NCI-H748 treated with DMSO at 0.1 percent for 48 hours (cell line): ENCODE data around the gene TCEAL4.
"Not testable (repeated sequence)": the region's sequence is repeated elsewhere in the genome, so short reads cannot be mapped to it uniquely, and the experiment has no call there.

Source experiments
- DNase-seq: peaks from one replicate; lab custom pipeline; 2025; lab: John Stamatoyannopoulos, UW

Gene TCEAL4

GRCh38 chrX:103592295-103592694 lies 7.0 kb downstream of the TCEAL4 start:
- not testable (repeated sequence) for DNase-seq

DNA sequence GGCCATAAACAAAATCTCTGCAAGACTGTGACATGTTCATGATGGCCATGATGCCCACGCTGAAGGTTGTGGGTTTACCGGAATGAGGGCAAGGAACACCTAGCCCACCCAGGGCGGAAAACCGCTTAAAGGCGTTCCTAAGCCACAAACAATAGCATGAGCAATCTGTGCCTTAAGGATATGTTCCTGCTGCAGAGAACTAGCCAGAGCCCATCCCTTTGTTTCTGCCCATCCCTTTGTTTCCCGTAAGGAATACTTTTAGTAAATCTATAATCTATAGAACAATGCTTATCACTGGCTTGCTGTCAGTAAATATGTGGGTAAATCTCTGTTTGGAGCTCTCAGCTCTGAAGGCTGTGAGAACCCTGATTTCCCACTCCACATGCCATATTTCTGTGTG lies 9.9 kb downstream of the TCEAL4 start:
- DNase-seq: not testable (repeated sequence)

DNA sequence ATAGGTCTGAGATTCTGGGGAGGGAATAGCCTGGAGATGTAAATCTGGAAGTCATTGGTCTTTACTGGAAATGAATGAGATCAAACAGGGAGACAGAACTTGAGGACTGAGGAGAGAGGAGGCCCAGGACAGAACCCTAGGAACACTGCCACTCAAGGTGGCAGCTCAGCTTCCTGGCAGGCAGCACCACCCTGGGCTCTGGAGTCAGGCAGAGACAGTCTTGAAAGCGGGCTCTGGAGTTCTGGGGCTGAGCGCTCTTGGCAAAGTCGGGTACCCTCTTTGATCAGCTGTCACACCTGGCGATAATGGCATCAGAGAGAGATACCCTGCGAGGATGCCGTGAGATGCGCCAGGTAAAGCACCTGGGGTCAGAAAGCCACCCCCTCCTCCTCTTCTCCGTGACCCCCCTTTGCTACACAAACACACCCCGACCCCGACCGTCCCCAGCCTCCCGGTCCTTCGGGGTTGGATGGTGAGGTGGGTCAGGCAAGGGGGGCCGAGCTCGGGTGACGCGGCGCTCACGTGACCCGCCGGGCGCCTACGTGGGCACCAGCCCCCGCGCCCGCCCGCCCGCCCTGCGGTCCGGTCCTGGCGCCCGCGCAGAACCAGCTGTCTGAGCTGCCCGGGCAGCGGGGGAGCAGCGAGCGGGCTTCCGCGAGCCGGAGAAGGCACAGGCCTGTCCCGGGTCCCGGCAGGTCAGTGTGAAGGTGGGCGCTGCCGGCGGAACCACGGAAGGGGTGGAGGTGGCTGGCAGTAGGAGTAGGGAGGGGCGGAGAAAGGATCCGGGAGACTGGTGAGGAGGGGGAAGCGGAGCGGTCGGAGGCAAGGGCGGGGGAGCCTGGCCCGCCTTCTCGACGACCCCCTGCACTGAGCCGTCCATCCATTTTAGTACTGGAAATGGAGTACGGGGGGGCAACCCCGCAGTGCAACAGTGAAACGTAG lies 22.3 kb downstream of the TCEAL4 start, which contains the start of gene TCEAL3:
TSS of gene TCEAL3 (plus strand) at position 600 of the 942 bp plus-strand sequence. CDS start 1,102 bp downstream, outside the sequence.
- DNase-seq: peak; percentile 23

DNA sequence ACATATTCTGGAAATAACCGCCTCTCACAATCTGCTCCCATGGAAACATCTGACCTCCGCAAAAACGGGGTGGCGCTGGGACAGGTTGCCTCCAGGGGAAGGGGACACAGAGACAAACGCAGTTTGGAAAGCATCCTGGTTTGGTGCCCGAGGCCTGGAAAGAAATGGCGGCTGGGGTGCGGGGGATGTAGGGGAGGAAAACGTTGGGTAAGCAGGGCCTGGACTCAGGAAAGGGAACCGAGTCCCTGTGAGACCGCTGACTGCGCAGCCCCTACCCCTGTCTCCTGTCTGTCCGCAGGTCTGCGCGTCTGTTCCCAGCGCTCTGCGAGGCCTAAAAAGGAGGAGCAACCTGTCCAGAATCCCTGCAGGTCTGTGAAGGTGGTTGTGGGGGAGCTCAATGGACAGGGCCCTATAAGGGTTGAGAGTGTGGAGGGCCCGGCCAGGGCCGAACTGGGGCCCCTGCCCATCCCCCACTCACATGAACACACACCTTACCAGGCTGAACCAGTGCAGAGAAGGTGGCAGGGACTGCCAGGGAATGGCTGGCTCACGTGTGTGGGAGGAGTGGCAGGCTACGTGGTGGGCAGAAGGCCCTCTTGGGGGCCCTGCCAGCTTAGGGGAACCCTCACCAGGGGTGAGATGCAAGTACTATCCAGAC lies 23.1 kb downstream of the TCEAL4 start:
- no peak for DNase-seq

DNA sequence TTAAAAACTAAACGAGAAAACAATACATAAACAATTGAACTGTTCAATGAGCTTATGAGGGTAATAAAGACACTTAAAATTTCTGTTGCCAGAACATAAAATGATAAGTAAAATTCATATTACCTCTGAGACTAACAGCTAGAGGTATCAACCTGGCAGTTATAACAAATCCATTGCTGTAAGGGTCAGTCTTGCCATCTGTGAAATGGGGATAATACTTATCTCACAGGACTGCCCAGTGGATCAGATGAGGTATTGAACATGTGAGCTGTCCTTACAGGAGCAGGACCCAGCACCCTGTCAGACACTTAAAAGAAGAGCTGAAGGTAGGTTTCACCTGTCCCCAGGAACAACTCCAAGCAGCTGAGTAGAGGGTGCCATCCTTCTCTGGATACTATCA lies 25.0 kb downstream of the TCEAL4 start:
- no peak for DNase-seq

GRCh38 chrX:103613362-103613890 lies 28.1 kb downstream of the TCEAL4 start:
- no peak for DNase-seq

GRCh38 chrX:103614999-103615398 lies 29.7 kb downstream of the TCEAL4 start:
- no peak for DNase-seq

DNA sequence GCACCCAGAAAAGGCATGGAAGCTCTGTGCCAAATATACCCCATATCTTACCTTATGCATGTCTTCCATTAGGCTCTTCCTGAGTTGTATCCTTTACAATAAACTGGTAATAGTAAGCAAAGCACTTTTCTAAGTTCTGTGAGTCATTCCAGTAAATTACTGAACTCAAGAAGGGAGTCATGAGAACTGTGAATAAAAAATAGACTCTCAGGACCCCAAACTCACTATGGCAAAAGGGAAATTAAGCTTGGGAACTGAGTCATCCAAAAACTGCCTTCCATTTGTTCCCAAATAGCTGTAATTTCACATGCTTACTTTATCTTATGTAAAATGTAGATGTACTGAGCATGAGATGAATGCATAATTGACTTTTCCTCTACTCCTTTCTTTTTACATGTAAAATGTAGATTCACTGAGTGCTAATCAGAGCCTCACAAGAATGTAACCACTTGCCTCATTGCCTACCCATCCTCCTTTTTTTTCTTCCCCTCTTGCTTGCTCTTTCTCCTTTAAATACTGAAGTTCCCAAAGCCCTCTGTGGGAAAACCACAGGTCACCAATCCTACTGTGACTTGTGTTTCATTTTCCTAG lies 30.6 kb downstream of the TCEAL4 start:
- DNase-seq: no peak

- DNase-seq: no peak
Observed at GRCh38 chrX:103616676-103617186, 31.4 kb downstream of the TCEAL4 start.

- DNase-seq: no peak
Observed at GRCh38 chrX:103624111-103624510, 38.8 kb downstream of the TCEAL4 start.

GRCh38 chrX:103626855-103627254 lies 41.5 kb downstream of the TCEAL4 start:
- no peak for DNase-seq

GRCh38 chrX:103628386-103629317 lies 43.3 kb downstream of the TCEAL4 start, which contains the start of gene TCEAL1:
TCEAL1 (plus strand) TSS chrX:103628975; CDS start chrX:103629917, 942 bp downstream.
- DNase-seq: peak; percentile 34

GRCh38 chrX:103629318-103630170 lies 44.2 kb downstream of the TCEAL4 start:
- peak; percentile 32 for DNase-seq

DNA sequence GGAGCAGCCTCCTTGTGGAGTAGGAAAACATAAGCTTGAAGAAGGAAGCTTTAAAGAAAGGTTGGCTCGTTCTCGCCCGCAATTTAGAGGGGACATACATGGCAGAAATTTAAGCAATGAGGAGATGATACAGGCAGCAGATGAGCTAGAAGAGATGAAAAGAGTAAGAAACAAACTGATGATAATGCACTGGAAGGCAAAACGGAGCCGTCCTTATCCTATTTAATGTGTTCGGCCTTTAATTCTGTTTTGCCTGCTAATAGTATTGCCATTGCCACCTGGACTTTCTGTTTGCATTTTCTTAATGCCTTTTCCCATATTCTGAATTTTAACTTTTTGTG lies 44.8 kb downstream of the TCEAL4 start:
- DNase-seq: no peak

GRCh38 chrX:103631145-103631544 lies 45.8 kb downstream of the TCEAL4 start:
- DNase-seq: no peak

DNA sequence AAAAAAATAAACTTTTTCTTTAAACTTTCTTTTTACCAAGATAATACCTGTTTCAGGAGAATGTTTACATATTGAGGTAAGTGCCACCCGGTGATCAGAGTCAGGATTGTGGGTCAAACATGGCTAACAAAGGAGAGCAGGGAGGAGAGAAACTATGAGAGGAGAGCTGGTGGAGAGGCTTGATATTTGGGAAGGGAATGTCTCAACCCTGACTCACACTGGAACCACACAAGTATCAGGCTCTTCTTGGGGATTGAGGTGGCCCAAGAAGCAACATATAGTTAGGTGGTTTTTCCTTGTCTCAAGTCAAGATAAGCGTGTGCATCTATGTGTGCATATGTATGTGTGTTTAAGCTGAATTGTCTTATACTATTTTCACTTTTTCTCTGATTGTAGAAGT lies 50.1 kb downstream of the TCEAL4 start:
- DNase-seq: no peak
